A673 (cell line): ENCODE data around the gene PTPN21. TPM values are rescaled to one million over a fixed set of nuclear protein-coding genes. Genes with fewer than 3 reads are reported as not detected.

Source experiments
- BruUV-seq: library from RNA; stranded (reverse); fragments of 400-500 nt; replicated peaks from 2 replicates; lab custom pipeline; 2021; lab: Mats Ljungman, UMichigan
- CTCF ChIA-PET: fragments of 300-600 bp; sonication (Branson Sonifier 250); formaldehyde crosslinking; loops from one replicate; lab custom pipeline; 2022; ENCODE audit warnings: antibody characterized with exemption; lab: Charles Lee
- POLR2A ChIA-PET: fragments of 300-600 bp; sonication (Branson Sonifier 250); formaldehyde crosslinking; loops from one replicate; lab custom pipeline; 2022; ENCODE audit warnings: antibody characterized with exemption; ENCODE audit not compliant: low non-redundant PET; lab: Charles Lee
- DNase-seq: peaks from one replicate; pipeline ENCODE4 v3.0.0-alpha.2; 2015; ENCODE audit warnings: low spot score
- H3K27ac ChIP-seq: fragments of 200-600 bp; sonication (generic); 2 replicates; pipeline ENCODE4 v1.5.1; 2016; ENCODE audit warnings: mixed run types, low read depth, mild to moderate bottlenecking, mixed read lengths, antibody characterized with exemption, low read length; ENCODE audit not compliant: poor library complexity, severe bottlenecking
- H3K27me3 ChIP-seq: fragments of 200-600 bp; sonication (generic); replicated peaks from 2 replicates; pipeline ENCODE4 v1.6.1; 2017; ENCODE audit warnings: mixed run types, low read depth, mild to moderate bottlenecking, mixed read lengths, antibody characterized with exemption, low read length; ENCODE audit not compliant: insufficient read depth, poor library complexity
- H3K36me3 ChIP-seq: fragments of 200-600 bp; sonication (generic); 2 replicates; pipeline ENCODE4 v1.6.1; 2016; ENCODE audit warnings: mixed run types, mild to moderate bottlenecking, mixed read lengths, antibody characterized with exemption, low read length; ENCODE audit not compliant: insufficient read depth, poor library complexity, severe bottlenecking
- H3K4me1 ChIP-seq: fragments of 200-600 bp; sonication (generic); 2 replicates; pipeline ENCODE4 v1.6.1; 2017; ENCODE audit warnings: mixed run types, mild to moderate bottlenecking, mixed read lengths, antibody characterized with exemption, low read length; ENCODE audit not compliant: insufficient read depth, poor library complexity, severe bottlenecking
- H3K4me3 ChIP-seq: fragments of 200-600 bp; sonication (generic); 2 replicates; pipeline ENCODE4 v1.5.1; 2016; ENCODE audit warnings: low read depth, mixed run types, mild to moderate bottlenecking, mixed read lengths, low read length; ENCODE audit not compliant: poor library complexity, severe bottlenecking
- H3K9me3 ChIP-seq: fragments of 200-600 bp; sonication (generic); 2 replicates; pipeline ENCODE4 v1.6.1; 2016; ENCODE audit warnings: mixed run types, low read depth, mild to moderate bottlenecking, mixed read lengths, antibody characterized with exemption, low read length; ENCODE audit not compliant: poor library complexity, severe bottlenecking
- EZH2 ChIP-seq: fragments of 200-600 bp; sonication (generic); IDR thresholded peaks from 2 replicates; pipeline ENCODE4 v1.6.1; 2017; ENCODE audit warnings: borderline replicate concordance, low read depth, mild to moderate bottlenecking, mixed read lengths, antibody characterized with exemption, low read length; ENCODE audit not compliant: poor library complexity, severe bottlenecking
- intact Hi-C: fragments of 100-400 bp; cut with micrococcal nuclease; formaldehyde crosslinking; loops from one replicate; pipeline ENCODE4 v1.10.0; 2022; ENCODE audit not compliant: unreplicated experiment
- total RNA-seq: library from RNA; stranded (reverse); gene quantifications from 2 replicates; pipeline ENCODE4 v1.2.3, GENCODE V29; 2021
- TF ChIP-seq, protein P1 (sequence below): fragments of 300-800, 200-600 bp; sonication (generic); conservative IDR thresholded peaks from 2 replicates; pipeline ENCODE4 v1.5.1; 2017; ENCODE audit warnings: low read depth, mild to moderate bottlenecking, antibody characterized with exemption, low read length, moderate library complexity, mixed read lengths

Gene PTPN21
- total RNA-seq, 1 experiment from 2014 or later, result 6.1 TPM

DNA sequence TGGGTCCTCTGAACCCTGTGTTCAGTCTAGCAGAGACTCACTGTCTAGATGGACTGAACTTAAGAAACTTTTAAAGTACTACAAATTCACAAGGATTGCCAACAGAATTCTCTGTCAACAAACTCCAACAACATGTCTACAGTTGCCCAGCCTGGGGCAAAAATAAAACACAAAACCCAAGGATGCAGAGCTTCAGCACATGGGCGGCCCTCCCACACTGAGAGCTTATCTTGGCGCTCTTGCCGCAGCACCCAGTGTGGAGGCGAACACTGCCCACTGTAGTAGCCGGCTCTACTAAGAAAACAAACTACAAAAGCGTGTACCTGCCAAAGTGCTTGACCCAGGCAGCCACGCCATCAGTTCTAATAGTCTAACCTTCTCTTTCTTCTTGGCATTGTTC is 66.7 kb downstream of the PTPN21 start:
- TF ChIP-seq, protein P1, sequence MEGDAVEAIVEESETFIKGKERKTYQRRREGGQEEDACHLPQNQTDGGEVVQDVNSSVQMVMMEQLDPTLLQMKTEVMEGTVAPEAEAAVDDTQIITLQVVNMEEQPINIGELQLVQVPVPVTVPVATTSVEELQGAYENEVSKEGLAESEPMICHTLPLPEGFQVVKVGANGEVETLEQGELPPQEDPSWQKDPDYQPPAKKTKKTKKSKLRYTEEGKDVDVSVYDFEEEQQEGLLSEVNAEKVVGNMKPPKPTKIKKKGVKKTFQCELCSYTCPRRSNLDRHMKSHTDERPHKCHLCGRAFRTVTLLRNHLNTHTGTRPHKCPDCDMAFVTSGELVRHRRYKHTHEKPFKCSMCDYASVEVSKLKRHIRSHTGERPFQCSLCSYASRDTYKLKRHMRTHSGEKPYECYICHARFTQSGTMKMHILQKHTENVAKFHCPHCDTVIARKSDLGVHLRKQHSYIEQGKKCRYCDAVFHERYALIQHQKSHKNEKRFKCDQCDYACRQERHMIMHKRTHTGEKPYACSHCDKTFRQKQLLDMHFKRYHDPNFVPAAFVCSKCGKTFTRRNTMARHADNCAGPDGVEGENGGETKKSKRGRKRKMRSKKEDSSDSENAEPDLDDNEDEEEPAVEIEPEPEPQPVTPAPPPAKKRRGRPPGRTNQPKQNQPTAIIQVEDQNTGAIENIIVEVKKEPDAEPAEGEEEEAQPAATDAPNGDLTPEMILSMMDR, result no peak
- no peak for TF ChIP-seq EZH2
- intact Hi-C loops, result no loop called here
- no peak for DNase-seq
- no peaks in the 10 kb centered on the region for H3K36me3 ChIP-seq
- POLR2A ChIA-PET, result no interaction called here
- H3K4me3 ChIP-seq, result no peak overlapping the region
- BruUV-seq, result no TSS peak
- no peaks in the 10 kb centered on the region for H3K9me3 ChIP-seq
- H3K27me3 ChIP-seq, result no peaks in the 10 kb centered on the region
- no peaks in the 10 kb centered on the region for H3K4me1 ChIP-seq
- H3K27ac ChIP-seq, result no peak overlapping the region
- CTCF ChIA-PET, result no interaction called here

DNA sequence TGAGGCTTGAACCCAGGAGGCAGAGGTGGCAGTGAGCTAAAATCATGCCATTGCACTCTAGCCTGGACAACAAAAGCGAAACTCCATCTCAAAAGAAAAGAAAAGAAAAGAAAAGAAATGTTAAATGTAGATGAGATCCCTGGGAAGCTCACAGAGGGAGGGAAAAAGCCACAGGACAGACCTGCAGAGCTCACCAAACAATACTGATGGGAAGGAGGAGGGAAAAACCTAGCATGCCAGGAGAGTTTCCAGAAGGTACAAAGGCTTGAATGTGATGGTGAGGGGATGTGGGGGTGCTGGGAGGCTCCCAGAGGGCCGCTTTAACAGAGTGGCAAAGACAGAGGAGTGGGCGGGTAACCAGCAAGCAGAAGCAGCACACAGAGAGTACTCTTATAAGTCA is 72.3 kb downstream of the PTPN21 start:
- TF ChIP-seq, protein P1, result no peak
- no peak for TF ChIP-seq EZH2
- CTCF ChIA-PET, result no interaction called here
- H3K4me3 ChIP-seq, result no peak overlapping the region
- H3K36me3 ChIP-seq, result no peaks in the 10 kb centered on the region
- H3K27me3 ChIP-seq, result no peaks in the 10 kb centered on the region
- no peak overlapping the region for H3K27ac ChIP-seq
- no peaks in the 10 kb centered on the region for H3K4me1 ChIP-seq
- intact Hi-C loops, result no loop called here
- BruUV-seq, result no TSS peak
- H3K9me3 ChIP-seq, result no peaks in the 10 kb centered on the region
- POLR2A ChIA-PET, result no interaction called here
- no peak for DNase-seq

DNA sequence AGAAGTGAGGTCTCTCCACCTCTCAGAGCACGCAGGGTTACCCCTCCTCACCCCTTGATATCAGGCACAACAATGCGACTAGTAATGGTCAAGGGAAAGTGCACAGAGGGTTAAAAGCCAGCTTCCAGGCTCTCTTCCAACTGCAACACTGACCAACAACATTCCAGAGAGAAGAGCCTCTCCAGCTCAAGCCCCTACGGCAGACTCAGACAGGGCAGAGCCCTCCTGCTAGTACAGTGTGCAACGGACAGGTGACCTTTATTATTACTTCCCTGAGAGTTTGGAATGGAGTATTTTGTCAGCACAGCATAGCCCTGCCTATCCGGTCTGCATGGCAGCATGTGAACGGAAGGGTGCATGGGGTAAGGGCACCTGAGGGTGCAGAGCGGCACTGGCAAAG is 73.0 kb downstream of the PTPN21 start:
- H3K27ac ChIP-seq, result no peak overlapping the region
- H3K36me3 ChIP-seq, result no peaks in the 10 kb centered on the region
- no peaks in the 10 kb centered on the region for H3K4me1 ChIP-seq
- no peak for DNase-seq
- CTCF ChIA-PET, result no interaction called here
- TF ChIP-seq, protein P1, result no peak
- no peak for TF ChIP-seq EZH2
- intact Hi-C loops, result no loop called here
- no peaks in the 10 kb centered on the region for H3K27me3 ChIP-seq
- H3K4me3 ChIP-seq, result no peak overlapping the region
- BruUV-seq, result no TSS peak
- no peaks in the 10 kb centered on the region for H3K9me3 ChIP-seq
- POLR2A ChIA-PET, result no interaction called here
